Breast epithelium (tissue), 4 donors: ENCODE results near the gene ARL8A. TPM values are rescaled to one million over a fixed set of nuclear protein-coding genes. Genes with fewer than 3 reads are reported as not detected.

Experiments used
- DNase-seq, 2 donors: peaks; one replicate each; pipeline ENCODE4 v3.0.0-alpha.2; 2019; ENCODE audit warnings: low spot score in 2 of 2
- H3K27ac ChIP-seq, 2 donors: fragments of 200-600 bp; sonication (generic) in 1 of 2; one replicate each; pipeline ENCODE4 v1.5.1; 2016 to 2019; ENCODE audit warnings: mild to moderate bottlenecking in 1 of 2
- H3K27me3 ChIP-seq, 2 donors: fragments of 200-600 bp; sonication (generic) in 1 of 2; one replicate each; pipeline versions ENCODE4 v1.5.1 to v1.6.0; 2017 to 2019; ENCODE audit warnings: control low read depth in 1 of 2, mild to moderate bottlenecking in 1 of 2
- H3K36me3 ChIP-seq: fragments of 200-600 bp; one replicate; pipeline ENCODE4 v1.5.1; 2019
- H3K4me1 ChIP-seq, 2 donors: fragments of 200-600 bp; sonication (generic); one replicate each; pipeline ENCODE4 v1.5.1; 2016 to 2019; ENCODE audit warnings: control low read depth in 1 of 2
- H3K4me3 ChIP-seq, 3 donors: fragments of 200-600 bp; sonication (generic); 1 replicate in 2 of 3; 2 replicates in 1 of 3; pipeline ENCODE4 v1.5.1; 2016 to 2019; ENCODE audit warnings: mild to moderate bottlenecking in 3 of 3, moderate library complexity in 2 of 3
- H3K9me3 ChIP-seq, 2 donors: fragments of 200-600 bp; sonication (generic) in 1 of 2; one replicate each; pipeline ENCODE4 v1.5.1; 2016 to 2019; ENCODE audit warnings: control low read depth in 1 of 2
- CTCF ChIP-seq, 3 donors: fragments of 450-650 bp; IDR thresholded peaks; one replicate each; pipeline ENCODE4 v1.5.1; 2016 to 2017; ENCODE audit warnings: antibody characterized with exemption in 3 of 3, mild to moderate bottlenecking in 3 of 3, moderate library complexity in 3 of 3
- POLR2A ChIP-seq: fragments of 450-650 bp; IDR thresholded peaks from one replicate; pipeline ENCODE4 v1.6.1; 2016; ENCODE audit warnings: antibody characterized with exemption, mild to moderate bottlenecking, moderate library complexity
- POLR2AphosphoS5 ChIP-seq, 3 donors: sonication (generic); formaldehyde crosslinking; IDR thresholded peaks; one replicate each; pipeline ENCODE4 v1.6.1; 2017; ENCODE audit warnings: antibody characterized with exemption in 3 of 3
- intact Hi-C: fragments of 100-400 bp; cut with DNase I; formaldehyde crosslinking; loops from one replicate; pipeline ENCODE4 v1.15.1; 2023; ENCODE audit warnings: low total_unique reads
- total RNA-seq, 3 donors: library from RNA; depleted of rRNA; stranded (reverse); fragments of >200 nt; gene quantifications; one replicate each; pipeline ENCODE4 v1.1.0, GENCODE V29; 2016

ARL8A gene
- total RNA-seq, 3 donors from 2014 or later: 29.9 to 41.1 (median 34.7) TPM

- Histone ChIP-seq H3K9me3 (no peaks in the 10 kb centered on the region), H3K36me3 (no peaks in the 10 kb centered on the region), H3K4me1 (peaks cover 0 to 4% of the 10 kb centered on the region in 2 donors), H3K4me3 (no peak overlapping the region), H3K27ac (no peak overlapping the region), H3K27me3 (no peaks in the 10 kb centered on the region)
- peak in 2 of 3 donors; percentile 59 for TF ChIP-seq CTCF (IDR thresholded peaks at IDR 0.05)
- TF ChIP-seq POLR2A: no peak
- DNase-seq: peak; percentile 58 to 77
- intact Hi-C loops: loop anchor here (5.0 to 10.0 kb wide), 2 partner anchors 118 to 1264 kb away; no protein-coding TSS in a partner anchor
Observed at GRCh38 chr1:202189001-202189790, 44.7 kb upstream of the ARL8A start.

DNA sequence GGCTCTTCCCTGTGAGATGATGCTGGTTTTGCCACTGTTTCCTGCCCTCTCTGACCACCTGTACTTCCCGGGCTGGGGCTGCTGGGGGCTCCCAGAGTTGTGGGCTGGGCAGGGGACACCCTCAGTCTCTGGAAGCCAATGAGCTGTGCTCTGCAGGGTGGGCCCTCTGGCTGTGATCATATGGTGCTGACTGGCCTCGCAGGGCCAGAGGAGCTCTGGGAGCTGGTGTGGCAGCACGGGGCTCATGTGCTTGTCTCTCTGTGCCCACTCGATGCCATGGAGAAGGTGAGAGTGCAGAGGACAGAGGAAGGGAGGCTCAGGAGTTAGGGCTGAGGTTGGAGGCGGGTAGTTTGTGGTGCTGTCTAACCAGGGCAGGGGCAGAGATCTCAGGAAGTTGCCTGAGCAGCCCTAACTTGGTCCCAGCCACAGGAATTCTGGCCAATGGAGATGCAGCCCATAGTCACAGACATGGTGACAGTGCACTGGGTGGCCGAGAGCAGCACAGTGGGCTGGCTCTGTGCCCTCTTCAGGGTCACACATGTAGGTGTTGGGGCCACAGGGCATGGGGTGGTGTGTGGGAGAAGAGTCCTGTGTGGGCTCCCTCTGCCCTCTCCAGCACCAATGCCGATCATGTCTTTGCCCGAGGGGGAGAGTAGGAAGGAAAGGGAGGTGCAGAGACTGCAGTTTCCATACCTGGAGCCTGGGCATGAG is 43.3 kb upstream of the ARL8A start:
- intact Hi-C loops: loop anchor here (5.0 to 10.0 kb wide), 2 partner anchors 119 to 1263 kb away; no protein-coding TSS in a partner anchor
- no peak for TF ChIP-seq CTCF (IDR thresholded peaks at IDR 0.05)
- TF ChIP-seq POLR2AphosphoS5 (IDR thresholded peaks at IDR 0.05): no peak
- TF ChIP-seq POLR2A: no peak
- Histone ChIP-seq H3K27ac (no peak overlapping the region), H3K36me3 (no peaks in the 10 kb centered on the region), H3K4me1 (no peaks in the 10 kb centered on the region), H3K4me3 (no peak overlapping the region), H3K27me3 (no peaks in the 10 kb centered on the region), H3K9me3 (no peaks in the 10 kb centered on the region)
- DNase-seq: no peak

GRCh38 chr1:202187041-202187671 is 42.6 kb upstream of the ARL8A start:
- no peaks in the 10 kb centered on the region for H3K36me3 ChIP-seq
- H3K9me3 ChIP-seq: no peaks in the 10 kb centered on the region
- DNase-seq: no peak
- intact Hi-C loops: loop anchor here (5.0 to 10.0 kb wide), 2 partner anchors 120 to 1262 kb away; no protein-coding TSS in a partner anchor
- H3K27ac ChIP-seq: no peak overlapping the region
- no peak overlapping the region for H3K4me3 ChIP-seq
- TF ChIP-seq POLR2A: no peak
- TF ChIP-seq CTCF (IDR thresholded peaks at IDR 0.05): no peak
- TF ChIP-seq POLR2AphosphoS5 (IDR thresholded peaks at IDR 0.05): no peak
- no peaks in the 10 kb centered on the region for H3K4me1 ChIP-seq
- no peaks in the 10 kb centered on the region for H3K27me3 ChIP-seq

- Histone ChIP-seq H3K27ac (no peak overlapping the region), H3K4me1 (no peaks in the 10 kb centered on the region), H3K36me3 (no peaks in the 10 kb centered on the region), H3K27me3 (no peaks in the 10 kb centered on the region), H3K9me3 (no peaks in the 10 kb centered on the region), H3K4me3 (no peak overlapping the region)
- intact Hi-C loops: loop anchor here (5.0 to 10.0 kb wide), 2 partner anchors 121 to 1262 kb away; no protein-coding TSS in a partner anchor
- DNase-seq: no peak
- TF ChIP-seq POLR2AphosphoS5 (IDR thresholded peaks at IDR 0.05) (no peak), CTCF (IDR thresholded peaks at IDR 0.05) (no peak), POLR2A (no peak)
Observed at GRCh38 chr1:202186327-202186726, 41.8 kb upstream of the ARL8A start.
